Measurements from ENCODE around the gene MTMR4.
A peak's percentile ranks its signal among the peaks of the same experiment; 100 is the strongest.
"Not testable (repeated sequence)": the region's sequence is repeated elsewhere in the genome, so short reads cannot be mapped to it uniquely, and the experiment has no call there.

The MTMR4 gene
- 99.2 to 179 (median 129) reads per million in 3 experiments for total RNA-seq

DNA sequence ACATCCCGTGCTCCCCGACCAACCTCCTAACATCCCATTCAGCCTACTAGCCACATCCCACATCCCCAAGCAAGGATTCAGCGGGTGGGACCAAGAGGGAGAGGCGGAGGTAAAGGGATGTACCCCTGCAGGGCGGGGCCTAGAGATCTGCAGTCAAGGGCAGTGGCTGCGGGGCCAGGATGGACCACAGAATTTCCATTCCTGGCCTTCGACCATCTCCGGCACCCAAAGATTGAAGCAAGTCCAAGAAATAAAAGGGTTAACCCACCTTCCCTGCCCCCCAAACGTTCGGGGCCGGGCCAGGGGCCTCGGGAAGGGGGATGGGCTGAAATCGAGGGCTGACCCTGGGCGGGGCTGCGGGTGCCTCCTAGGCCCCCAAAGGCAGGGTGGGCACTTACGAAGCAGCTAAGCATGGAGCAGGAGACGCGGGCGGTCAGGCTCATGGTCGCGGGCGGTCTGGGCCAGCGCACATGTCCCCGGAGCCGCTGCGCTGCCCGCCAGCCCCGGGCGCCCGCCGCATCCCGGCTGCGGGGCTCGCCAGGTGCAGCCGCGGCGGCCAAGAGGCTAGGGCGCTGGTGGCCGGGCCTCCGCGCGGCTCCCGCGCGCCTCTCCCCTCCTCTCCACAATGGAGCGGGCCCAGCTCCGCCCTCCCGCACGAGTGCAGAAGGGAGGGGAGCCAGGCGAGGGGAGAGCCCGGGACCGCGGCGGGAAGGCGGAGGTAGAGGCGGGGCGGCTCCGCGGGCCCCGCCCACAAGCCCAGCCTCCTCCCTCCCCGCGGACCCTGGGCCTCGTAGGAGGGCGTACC, at the start of gene MTMR4:
MTMR4 (minus strand) TSS at position 674 of the 805 bp plus-strand sequence; CDS start at position 443, 231 bp downstream.
- DNase-seq: peak; percentile 65

DNA sequence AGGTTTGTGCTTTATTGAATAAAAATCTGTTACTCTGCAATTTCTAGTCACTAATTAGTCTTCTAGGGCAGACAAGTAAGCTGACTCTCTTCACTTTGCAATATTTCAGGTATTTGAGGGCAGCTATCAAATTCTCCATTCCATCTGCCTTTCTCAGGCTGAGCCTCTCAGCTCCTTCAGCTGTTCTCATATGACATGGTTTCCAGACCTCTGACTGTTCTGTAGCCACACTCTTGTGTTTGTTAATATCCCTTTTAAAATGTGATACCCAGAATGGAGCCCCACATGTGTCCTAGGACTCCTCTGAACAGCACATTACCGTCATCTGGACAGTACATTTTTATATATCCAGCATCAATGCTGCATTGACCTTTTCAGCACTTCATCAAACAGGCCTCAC, 46.1 kb upstream of the MTMR4 start:
- no peak for DNase-seq

GRCh38 chr17:58557981-58558380, 43.5 kb upstream of the MTMR4 start:
- DNase-seq: no peak

GRCh38 chr17:58556833-58557250, 42.4 kb upstream of the MTMR4 start:
- DNase-seq: no peak

- DNase-seq: not testable (repeated sequence)
These were observed 40.7 kb upstream of the MTMR4 start for GRCh38 chr17:58555109-58555508.

- DNase-seq: no peak
These were observed 26.8 kb upstream of the MTMR4 start for GRCh38 chr17:58541249-58541648.

DNA sequence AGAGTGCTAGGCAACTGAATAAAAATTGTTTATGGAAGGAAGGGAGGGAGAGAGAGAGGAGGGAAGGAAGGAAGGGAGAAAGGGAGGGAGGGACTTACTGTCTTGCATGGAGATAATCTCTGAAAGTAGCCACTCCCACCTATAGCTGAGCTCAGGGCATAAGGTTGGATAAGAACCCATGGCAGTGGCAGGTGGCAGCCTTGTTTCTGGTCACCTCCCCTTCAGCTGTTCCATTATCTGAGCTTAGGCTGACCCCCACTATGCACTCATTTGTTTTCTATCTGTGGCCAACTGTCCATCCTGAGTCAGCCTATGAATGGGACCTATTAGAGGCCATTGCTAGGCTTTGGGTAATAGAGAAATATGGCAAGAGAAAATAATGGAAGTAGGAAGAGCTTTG, 25.3 kb upstream of the MTMR4 start:
- no peak for DNase-seq

- no peak for DNase-seq
These were observed 24.5 kb upstream of the MTMR4 start for GRCh38 chr17:58538811-58539409.

GRCh38 chr17:58537266-58537665, 22.8 kb upstream of the MTMR4 start:
- DNase-seq: no peak

GRCh38 chr17:58536542-58536941, 22.1 kb upstream of the MTMR4 start:
- no peak for DNase-seq

DNA sequence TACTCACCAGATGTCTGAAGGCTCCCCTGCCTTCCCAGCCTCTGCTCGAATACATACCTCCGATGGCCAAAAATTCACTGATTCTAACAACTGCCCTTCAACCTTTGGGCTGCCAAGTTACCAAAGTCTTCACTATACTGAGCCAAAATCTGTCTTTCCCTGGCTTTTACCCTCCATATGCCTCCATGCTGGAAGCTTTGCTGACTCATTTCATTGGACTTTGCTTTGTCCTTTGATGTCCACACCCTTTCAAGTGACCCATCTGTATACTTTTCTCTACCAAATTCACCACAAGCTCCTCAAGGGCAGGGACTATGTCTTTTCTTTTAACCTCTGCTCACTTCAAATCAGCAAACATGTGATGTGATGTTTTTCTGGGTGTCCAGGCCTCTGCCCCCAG, 21.0 kb upstream of the MTMR4 start:
- no peak for DNase-seq

DNA sequence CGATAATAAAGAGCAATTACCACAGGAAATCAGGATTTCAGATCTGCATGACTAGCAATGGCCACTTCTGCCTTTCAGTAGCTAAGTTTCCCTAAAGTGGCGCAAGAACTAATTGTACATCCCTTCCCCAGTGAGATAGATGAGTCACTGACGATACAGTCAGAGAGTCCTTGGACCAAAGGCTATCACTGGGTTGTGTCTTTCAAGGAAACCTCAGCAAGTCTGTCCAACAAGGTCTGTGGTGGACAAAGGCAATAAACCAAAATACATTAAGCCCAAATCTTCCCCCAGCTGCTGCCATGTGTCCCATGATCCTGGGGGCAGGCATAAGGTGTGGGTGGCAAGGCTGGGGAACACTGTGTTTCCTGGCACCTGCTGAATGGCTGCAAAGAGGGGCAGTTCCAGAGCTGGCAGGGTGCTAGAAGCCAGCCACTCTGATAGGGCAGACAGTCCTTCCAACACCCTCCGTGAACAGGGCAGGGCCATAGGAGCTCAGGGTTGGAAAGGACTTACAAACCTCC, 20.5 kb upstream of the MTMR4 start:
- no peak for DNase-seq

DNA sequence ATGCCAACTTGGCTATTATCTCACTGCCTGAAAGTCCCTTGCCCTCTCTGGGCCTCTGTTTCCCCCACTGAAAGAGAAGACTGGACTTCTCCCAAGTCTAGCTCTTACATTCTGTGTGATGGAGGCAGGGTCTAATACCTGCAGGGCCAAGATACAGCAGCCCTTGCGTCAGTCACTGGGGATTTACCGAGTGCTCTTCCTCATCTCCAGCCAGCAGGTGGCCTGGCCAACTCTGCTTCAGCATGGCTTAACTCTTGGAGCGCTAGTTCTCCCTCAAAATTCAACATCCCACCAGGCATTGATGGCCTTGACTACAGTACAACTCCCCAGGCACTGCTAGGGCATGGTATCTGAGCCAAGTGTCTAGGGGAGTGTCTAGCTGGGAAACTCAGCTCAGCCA, 19.9 kb upstream of the MTMR4 start:
- DNase-seq: no peak

DNA sequence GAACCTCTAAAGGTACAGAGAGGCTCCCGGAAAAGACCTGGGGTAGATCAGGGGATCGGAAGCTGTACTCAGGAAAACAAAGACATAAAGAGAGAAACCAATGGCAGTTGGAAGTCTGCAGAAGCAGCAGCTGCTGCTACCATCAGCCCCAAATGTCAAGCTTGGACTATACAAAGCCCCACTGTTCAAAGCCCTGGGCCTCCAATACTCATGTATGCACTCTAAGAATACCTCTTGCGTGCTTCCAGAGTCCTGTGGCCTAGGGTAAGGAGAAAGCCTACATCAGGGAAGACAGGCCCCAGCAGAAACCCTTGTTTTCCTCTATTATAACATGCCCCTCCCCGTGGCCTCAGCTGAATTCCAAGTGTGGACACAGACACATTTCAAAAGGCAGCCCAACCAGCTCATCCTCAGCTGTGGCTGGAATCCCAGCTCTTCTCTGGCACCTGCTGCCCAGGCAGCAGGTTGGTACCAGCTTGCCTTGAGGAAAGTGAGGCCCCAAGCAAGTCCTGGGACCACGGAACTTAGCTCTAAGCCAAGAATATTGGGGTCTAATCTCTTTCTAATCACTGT, 19.3 kb upstream of the MTMR4 start:
- no peak for DNase-seq

GRCh38 chr17:58532555-58532951, 18.1 kb upstream of the MTMR4 start:
- DNase-seq: no peak

GRCh38 chr17:58531661-58532554, 17.5 kb upstream of the MTMR4 start:
- DNase-seq: peak; percentile 52

GRCh38 chr17:58531122-58531521, 16.7 kb upstream of the MTMR4 start:
- no peak for DNase-seq

GRCh38 chr17:58530655-58531054, 16.2 kb upstream of the MTMR4 start:
- no peak for DNase-seq

GRCh38 chr17:58529275-58529674, 14.8 kb upstream of the MTMR4 start:
- no peak for DNase-seq

- DNase-seq: no peak
These were observed 14.0 kb upstream of the MTMR4 start for GRCh38 chr17:58528443-58528842.

- no peak for DNase-seq
These were observed 13.5 kb upstream of the MTMR4 start for GRCh38 chr17:58527949-58528348.

GRCh38 chr17:58527306-58527705, 12.9 kb upstream of the MTMR4 start:
- no peak for DNase-seq

DNA sequence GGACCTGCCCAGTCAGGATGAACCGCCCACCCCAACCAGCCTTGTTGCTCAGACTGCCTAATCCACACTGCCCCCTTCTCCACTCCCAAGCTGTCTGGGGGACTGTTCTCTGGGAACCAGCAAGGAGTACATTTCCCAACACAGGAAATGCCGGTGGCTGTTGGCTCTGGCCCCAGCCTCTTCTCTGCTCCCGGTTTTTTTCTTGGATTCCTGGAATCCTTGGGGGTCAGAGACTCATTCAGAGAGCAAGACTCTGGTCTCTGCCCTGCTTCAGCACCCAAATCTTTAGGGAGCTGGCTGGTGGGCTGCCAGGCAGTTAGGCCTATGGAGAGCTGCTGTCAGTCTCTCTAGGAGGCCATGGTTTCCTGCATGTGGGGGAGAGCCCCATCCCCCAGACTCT, 10.8 kb upstream of the MTMR4 start:
- DNase-seq: no peak

Measured in central memory CD4-positive, alpha-beta T cell (primary cell).